Nephron (organoid): ENCODE measurements around the gene ZCWPW1.

Experiments
- H3K27ac Mint-ChIP-seq, 3 experiments: 2 replicates each; pipeline ENCODE4 v1.8.0; 2020; ENCODE audit warnings: mixed read lengths in 3 of 3, mild to moderate bottlenecking in 2 of 3, moderate library complexity in 1 of 3
- H3K27me3 Mint-ChIP-seq: 2 replicates; pipeline ENCODE4 v1.8.0; 2021; ENCODE audit warnings: low read depth, mild to moderate bottlenecking, moderate library complexity, mixed read lengths
- H3K36me3 Mint-ChIP-seq: 2 replicates; pipeline ENCODE4 v1.8.0; 2020; ENCODE audit warnings: low read depth, mixed read lengths
- H3K4me1 Mint-ChIP-seq: 2 replicates; pipeline ENCODE4 v1.8.0; 2020; ENCODE audit warnings: mixed read lengths
- H3K4me3 Mint-ChIP-seq, 3 experiments: 2 replicates each; pipeline ENCODE4 v1.8.0; 2020; ENCODE audit warnings: mild to moderate bottlenecking in 3 of 3, mixed read lengths in 3 of 3, moderate library complexity in 2 of 3
- H3K9me3 Mint-ChIP-seq: 2 replicates; pipeline ENCODE4 v1.8.0; 2020; ENCODE audit warnings: mixed read lengths
- TF ChIP-seq, protein P1 (sequence below), 3 experiments: fragments of 200-600 bp; sonication (generic); IDR thresholded peaks; one replicate each; pipeline ENCODE4 v1.5.0; 2021; ENCODE audit warnings: antibody characterized with exemption in 3 of 3; ENCODE audit not compliant: unreplicated experiment in 3 of 3

Gene ZCWPW1

DNA sequence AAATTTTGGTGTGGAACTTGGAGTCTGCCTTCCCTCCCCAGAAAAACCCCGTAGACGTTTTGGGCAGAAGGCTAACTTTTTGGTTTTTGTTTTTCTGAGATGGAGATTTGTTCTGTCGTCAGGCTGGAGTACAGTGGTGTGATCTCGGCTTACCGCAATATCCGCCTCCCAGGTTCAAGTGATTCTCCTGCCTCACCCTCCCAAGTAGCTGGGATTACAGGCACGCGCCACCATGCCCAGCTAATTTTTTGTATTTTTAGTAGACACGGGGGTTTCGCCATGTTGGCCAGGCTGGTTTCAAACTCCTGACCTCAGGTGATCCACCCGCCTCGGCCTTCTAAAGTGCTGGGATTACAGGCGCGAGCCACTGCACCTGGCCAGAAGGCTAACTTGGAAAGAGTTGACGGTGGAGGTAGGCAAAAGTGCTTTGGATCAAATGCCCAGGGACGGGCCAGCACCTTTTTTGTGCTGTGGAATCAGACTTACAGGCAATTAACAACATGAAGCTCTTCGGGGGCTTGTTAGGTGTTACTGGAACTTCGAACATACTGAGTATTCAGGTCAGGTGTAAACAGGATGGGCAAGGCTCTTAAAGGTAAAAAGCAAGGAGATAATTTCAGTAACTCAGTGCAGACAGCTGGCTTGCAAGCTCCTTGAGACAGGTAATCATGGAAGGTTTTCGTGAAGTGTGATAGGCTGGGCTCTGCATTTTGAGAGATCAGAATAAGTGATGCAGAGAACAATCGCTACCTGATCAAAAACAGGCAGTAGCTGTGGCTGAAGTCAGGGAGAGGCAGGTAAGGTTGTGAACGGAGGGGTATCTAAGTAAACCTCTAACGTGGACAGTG, 6.0 kb upstream of the ZCWPW1 start:
- Mint-ChIP-seq H3K9me3 (no peaks in the 10 kb centered on the region), H3K36me3 (peaks cover 42% of the 10 kb centered on the region), H3K4me1 (peaks cover 47% of the 10 kb centered on the region), H3K27ac (peak overlapping the region; percentile 85 to 91 (median 88)), H3K4me3 (peak overlapping the region; percentile 86 to 95 (median 95)), H3K27me3 (no peaks in the 10 kb centered on the region)
- TF ChIP-seq, protein P1, sequence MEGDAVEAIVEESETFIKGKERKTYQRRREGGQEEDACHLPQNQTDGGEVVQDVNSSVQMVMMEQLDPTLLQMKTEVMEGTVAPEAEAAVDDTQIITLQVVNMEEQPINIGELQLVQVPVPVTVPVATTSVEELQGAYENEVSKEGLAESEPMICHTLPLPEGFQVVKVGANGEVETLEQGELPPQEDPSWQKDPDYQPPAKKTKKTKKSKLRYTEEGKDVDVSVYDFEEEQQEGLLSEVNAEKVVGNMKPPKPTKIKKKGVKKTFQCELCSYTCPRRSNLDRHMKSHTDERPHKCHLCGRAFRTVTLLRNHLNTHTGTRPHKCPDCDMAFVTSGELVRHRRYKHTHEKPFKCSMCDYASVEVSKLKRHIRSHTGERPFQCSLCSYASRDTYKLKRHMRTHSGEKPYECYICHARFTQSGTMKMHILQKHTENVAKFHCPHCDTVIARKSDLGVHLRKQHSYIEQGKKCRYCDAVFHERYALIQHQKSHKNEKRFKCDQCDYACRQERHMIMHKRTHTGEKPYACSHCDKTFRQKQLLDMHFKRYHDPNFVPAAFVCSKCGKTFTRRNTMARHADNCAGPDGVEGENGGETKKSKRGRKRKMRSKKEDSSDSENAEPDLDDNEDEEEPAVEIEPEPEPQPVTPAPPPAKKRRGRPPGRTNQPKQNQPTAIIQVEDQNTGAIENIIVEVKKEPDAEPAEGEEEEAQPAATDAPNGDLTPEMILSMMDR (IDR thresholded peaks at IDR 0.05; ENCODE audit: unreplicated experiment in 3 of 3), result no peak

DNA sequence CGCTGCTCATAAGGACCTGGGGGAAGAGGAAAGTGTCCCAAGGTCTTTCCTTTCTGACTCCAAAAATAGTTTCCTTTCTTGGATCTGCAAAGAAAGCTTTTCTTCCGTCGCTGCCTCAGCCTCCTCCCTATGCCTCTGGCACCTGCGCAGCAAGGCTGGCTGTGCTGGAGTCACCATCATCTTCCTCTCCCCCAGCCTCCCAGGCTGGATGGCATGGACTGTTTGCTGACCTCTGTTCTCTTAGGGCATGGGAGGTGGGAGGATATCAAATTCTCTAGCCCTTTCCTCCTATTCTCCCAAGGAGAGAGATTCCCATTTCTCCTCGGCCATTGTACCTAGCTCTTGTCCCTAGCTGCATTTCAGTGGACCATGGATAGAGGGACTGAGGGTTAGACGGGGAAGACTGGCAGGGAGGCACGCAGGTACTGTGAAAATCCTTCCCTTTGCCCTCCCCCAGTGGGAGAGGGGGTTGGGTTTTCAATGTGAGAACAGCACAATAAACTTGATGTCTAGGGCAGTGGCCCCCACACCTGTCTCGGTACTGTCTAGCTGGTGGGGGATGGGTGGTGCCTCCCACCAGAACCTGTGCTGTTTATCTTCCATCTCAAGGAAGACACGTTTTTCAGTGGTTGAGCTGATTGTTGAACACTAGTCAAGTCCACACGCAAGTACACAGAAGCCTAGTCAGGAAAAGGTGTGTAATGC, 5.2 kb upstream of the ZCWPW1 start:
- Mint-ChIP-seq H3K36me3 (peaks cover 42% of the 10 kb centered on the region), H3K4me1 (peaks cover 47% of the 10 kb centered on the region), H3K27ac (peak overlapping the region; percentile 57 to 91 (median 85)), H3K4me3 (peak overlapping the region; percentile 86 to 95 (median 95)), H3K9me3 (no peaks in the 10 kb centered on the region), H3K27me3 (no peaks in the 10 kb centered on the region)
- TF ChIP-seq, protein P1 (IDR thresholded peaks at IDR 0.05; ENCODE audit: unreplicated experiment in 3 of 3), result no peak

DNA sequence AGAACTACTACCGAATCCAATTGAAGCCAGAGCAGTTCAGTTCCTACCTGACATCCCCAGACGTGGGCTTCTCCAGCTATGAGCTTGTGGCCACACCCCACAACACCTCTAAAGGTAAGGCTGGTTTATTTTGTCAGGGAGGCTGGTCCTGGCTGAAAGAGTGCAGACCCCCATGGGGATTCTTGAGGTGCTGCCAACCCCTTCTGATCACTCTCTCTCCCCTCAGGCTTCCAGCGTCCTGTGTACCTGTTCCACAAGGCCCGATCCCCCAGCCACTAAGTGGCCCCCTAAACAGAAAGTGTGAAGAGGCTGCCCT, 4.7 kb upstream of the ZCWPW1 start:
- Mint-ChIP-seq H3K4me3 (peak overlapping the region; percentile 86 to 95 (median 91)), H3K36me3 (peaks cover 42% of the 10 kb centered on the region), H3K4me1 (peaks cover 47% of the 10 kb centered on the region), H3K27me3 (no peaks in the 10 kb centered on the region), H3K27ac (peak overlapping the region in 2 of 3 experiments; percentile 85 to 91), H3K9me3 (no peaks in the 10 kb centered on the region)
- TF ChIP-seq, protein P1 (IDR thresholded peaks at IDR 0.05; ENCODE audit: unreplicated experiment in 3 of 3), result no peak

DNA sequence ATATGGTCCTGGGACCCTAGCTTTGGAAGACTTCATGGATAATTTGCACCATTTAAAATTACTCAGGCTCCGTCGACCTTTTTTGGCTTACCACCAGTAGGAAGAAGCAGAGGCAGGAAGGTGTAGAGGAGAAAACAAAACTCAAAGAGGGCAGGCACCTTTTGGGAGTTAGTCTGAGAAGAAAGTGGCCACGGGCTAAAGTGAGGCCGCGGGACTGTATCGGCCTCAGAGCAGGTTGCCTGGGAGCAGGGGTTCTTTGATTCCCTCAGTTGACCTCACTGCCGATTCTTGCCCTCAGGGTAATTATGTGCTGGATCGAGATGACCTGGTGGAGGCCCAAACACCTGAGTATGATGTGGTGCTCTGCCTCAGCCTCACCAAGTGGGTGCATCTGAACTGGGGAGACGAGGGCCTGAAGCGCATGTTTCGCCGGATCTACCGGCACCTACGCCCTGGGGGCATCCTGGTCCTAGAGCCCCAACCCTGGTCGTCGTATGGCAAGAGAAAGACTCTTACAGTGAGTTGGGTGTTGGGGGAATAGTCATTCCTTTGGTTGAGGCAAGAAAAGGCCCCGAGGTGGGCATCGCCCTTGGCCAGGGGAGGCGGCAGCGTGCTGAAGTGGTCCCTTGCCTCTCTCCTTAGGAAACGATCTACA, 4.2 kb upstream of the ZCWPW1 start:
- Mint-ChIP-seq H3K4me3 (peak overlapping the region; percentile 86 to 95 (median 91)), H3K4me1 (peaks cover 47% of the 10 kb centered on the region), H3K27ac (peak overlapping the region; percentile 84 to 90 (median 85)), H3K9me3 (no peaks in the 10 kb centered on the region), H3K36me3 (peaks cover 42% of the 10 kb centered on the region), H3K27me3 (no peaks in the 10 kb centered on the region)
- TF ChIP-seq, protein P1 (IDR thresholded peaks at IDR 0.05; ENCODE audit: unreplicated experiment in 3 of 3), result no peak

DNA sequence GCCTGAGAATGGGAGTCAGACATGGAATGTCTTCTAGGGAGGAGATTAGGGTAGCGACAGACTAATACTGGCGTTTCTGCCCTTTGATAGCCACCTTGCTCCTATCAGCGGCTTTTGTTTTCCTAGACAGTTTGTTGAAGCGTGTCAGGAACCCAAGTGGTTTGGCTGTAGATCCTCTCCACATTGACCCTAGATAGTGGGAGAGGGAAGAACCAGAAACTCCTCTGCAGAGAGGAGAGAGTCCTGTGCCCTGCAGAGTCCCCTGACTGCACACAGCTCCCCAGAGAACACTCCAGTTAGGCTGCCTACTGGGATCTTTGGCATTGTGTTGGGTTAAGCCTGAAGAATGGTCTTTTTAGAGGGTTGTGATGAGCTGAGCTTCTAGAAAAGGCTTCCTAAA, 3.5 kb upstream of the ZCWPW1 start:
- Mint-ChIP-seq H3K36me3 (peaks cover 42% of the 10 kb centered on the region), H3K27me3 (no peaks in the 10 kb centered on the region), H3K27ac (peak overlapping the region; percentile 84 to 90 (median 85)), H3K9me3 (no peaks in the 10 kb centered on the region), H3K4me3 (peak overlapping the region; percentile 86 to 95 (median 91)), H3K4me1 (peaks cover 47% of the 10 kb centered on the region)
- TF ChIP-seq, protein P1 (IDR thresholded peaks at IDR 0.05; ENCODE audit: unreplicated experiment in 3 of 3), result no peak
